Activated CD8-positive, alpha-beta memory T cell treated with anti-CD3 and anti-CD28 coated beads for 4 hours (primary cell): ENCODE results near the gene LSM3.

Experiments used
- DNase-seq, 2 donors: peaks; one replicate each; pipeline ENCODE4 v3.0.0-alpha.2; 2020; ENCODE audit warnings: low read depth in 2 of 2

LSM3 gene

GRCh38 chr3:14200841-14201240 lies 22.2 kb downstream of the LSM3 start:
- no peak for DNase-seq

GRCh38 chr3:14201940-14202684 lies 23.5 kb downstream of the LSM3 start:
- DNase-seq = no peak

- no peak for DNase-seq
These were observed 24.4 kb downstream of the LSM3 start for GRCh38 chr3:14202874-14203520.

DNA sequence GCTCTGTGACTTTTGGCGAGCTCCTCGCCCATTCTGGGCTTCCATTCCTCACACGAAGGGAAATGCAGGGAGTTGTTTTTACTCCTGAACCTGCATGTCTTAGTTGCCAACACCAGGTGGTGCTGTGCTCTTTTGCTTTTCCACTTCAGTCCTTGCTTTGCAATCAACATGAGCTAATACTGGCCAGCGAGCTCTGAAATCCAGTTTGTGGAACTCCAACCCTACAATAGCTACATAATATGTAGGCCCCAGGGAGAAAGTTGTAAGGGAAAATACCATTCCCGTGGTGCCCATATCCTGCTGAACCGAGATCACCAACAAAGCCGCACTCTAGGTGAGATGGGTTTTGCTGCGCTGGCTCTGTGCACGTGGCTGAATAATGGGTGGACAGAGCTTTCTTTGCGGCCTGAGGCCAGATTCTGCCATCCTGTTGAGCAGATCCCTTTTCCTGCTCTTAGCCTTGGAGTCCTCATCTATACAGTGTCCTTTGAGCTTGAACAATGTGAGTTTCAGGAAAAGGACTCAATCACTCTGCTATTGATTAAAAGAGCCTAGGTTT lies 25.0 kb downstream of the LSM3 start:
- peak in 1 of 2 donors; percentile 7 for DNase-seq

- no peak for DNase-seq
These were observed 26.1 kb downstream of the LSM3 start for GRCh38 chr3:14204515-14205284.

DNA sequence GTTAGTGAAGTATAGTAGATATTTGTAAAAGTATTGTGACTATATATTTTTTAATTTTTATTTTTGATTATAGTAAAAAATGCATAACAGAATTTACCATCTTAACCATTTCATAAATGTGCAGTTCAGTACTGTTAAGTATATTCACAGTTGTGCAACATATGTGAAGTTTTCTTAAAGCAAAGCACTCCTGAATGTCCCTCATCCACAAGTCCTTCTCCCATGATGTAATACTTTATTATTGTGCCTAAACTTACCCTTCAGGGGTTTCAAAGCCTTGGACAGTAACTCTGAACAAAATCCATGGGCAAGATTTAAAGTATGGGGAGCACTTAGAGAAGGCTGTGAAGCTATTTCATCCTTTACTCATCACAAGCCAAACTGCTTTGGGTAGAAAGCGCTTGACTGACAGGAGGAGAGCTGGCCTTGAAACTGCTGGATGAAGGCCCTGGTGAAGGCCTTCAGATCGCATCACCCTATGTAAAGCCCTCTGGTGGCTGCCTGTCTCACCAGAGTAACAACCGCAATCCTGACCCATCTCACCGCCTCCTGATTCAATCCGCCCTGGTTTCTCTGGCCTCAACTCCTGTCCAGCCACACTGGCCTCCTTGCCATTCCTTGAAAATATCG lies 28.0 kb downstream of the LSM3 start:
- DNase-seq = no peak

DNA sequence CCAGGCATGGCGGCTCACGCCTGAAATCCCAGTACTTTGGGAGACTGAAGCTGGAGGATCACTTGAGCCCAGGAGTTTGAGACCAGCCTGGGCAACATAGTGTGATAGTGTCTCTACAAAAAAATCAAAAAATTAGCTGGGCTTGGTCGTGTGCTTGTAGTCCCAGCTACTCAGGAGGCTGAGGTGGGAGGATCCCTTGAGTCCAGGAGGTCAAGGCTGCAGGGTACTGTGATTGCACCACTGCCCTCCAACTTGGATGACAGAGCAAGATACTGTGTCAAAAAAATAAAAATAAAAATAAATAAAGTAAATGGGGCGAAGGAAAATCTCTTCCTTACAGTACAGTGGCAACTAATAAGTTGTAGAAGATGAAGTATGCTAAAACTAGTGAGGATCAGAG lies 29.6 kb downstream of the LSM3 start:
- DNase-seq = no peak

DNA sequence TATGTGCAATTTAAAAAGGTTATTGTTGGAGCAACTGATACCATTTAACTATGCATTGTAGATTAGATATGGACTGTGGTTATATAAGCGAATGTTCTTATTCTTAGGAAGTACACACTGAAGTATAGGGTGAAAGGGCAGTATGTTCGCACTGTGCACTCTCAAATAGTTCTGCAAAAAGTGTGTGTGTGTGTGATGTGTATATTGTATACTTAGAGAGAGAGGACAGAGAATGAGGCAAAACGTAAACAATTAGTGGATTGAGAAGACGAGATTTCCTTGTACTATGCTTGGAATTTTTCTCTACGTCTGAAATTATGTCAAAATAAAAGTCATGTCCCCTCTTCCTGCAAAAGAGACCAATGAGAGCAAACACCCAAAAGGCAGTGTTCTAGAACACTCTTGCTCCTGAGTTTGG lies 30.4 kb downstream of the LSM3 start:
- DNase-seq = no peak

- DNase-seq = no peak
These were observed 31.1 kb downstream of the LSM3 start for GRCh38 chr3:14209581-14210289.

- no peak for DNase-seq
These were observed 31.7 kb downstream of the LSM3 start for GRCh38 chr3:14210290-14210688.

DNA sequence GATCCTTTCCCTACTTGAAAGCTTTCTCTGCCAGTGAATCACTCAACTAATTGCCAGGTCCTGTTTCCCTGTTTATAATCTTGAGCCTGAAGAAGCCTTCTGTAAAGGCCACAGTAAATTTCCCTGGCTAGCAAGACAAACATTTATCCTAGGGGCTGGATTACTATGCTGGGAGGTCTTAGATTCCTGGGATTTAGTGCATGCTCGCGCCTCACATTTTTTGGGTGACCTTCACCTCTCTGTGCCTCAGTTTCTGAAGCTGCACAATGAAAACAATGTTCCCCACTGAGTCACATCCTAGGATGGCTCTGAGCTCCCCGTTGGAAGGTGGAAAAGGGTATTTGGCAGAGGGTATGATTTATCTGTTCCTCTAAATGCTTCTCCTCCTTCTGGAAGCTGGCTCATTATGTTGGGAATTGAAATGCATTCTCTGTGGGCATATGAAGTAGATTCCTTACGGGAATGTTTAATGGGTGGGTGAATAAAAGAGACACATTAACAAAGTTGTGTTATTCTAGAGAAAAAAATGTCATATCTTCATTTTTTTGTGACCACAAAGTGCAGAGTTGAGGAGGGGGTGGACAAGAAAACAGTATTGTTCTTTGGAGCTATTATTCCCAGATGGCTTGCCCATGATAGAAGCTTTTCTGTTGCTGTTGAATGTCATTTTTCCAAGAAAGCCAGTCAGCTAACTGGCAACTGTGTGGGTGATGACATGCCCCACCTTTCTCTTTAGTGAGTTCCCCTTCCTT lies 32.4 kb downstream of the LSM3 start:
- DNase-seq = no peak

DNA sequence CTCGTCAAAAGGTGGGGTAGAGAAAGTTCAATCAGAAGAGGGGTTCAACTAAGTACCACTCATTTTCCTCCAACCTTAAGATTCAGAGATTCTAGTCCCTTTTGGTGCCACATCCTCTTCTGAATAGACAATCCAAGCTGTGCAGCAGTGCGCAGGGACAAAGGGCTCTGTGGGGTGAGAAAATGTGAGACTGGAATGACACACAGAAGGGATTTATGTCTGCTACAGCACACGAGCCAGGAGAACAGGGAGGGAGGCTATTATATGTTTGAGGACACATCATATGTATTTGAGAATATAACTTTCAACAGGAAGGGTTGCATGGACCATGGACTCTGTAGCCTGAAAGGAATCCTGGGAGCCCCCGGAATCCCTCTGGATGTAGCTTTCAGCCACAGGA lies 33.0 kb downstream of the LSM3 start:
- no peak for DNase-seq

DNA sequence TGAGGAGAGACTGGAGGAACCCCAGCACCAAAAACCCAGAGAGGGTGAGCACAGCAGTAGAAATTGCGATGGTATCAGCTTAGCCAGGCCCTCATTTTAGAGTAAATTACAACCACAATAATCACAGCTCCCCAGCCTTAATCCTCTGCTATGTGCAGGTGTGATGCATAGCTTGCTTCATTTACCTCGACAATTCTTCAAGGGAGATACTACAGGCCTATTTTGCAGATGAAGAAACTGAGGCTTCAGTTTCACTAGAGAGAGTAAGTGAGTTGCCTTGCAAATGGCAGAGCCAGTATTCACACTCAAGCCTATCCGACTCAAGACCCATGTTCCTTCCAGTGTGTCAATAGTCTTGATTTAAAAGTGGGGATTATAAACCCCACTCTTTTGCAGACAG lies 33.4 kb downstream of the LSM3 start:
- no peak for DNase-seq

GRCh38 chr3:14213066-14213774 lies 34.6 kb downstream of the LSM3 start:
- DNase-seq = no peak

DNA sequence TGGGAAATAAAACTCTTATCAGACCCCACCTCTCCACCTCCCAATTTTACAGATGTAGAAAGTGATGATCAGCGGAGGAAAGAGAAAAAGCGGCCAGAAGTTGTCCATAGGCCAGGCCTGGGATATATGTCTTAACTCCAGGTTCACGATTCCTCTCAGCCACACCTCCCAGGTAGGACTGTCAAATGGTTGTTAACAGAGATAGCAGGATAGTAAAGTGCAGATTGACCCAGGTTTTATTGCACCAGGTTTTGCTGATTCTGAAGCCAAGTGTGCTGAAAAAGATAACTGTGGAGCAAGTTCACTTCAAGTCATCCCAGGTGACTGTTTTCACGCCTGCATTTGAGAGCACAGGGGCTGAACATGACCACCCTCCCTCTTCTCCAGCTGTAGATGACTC lies 36.1 kb downstream of the LSM3 start:
- DNase-seq = no peak

GRCh38 chr3:14216257-14217048 lies 37.8 kb downstream of the LSM3 start:
- DNase-seq = peak in 1 of 2 donors; percentile 5

DNA sequence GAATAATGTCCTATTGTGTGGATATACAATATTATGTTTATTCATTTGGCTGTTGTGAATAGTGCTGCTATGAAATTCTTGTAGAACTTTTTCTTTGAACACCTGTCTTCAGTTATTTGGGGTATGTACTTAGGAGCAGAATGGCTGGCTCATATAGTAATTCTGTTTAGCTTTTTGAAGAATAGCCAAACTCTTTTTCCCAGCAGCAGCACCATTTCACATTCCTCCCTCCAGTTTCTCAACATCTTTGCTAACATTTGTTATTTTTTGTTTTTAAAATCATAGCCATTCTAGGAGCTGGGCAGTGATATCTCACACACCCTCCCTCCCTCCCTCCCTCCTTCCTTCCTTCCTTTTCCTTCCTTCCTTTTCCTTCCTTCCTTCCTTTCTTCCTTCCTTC lies 39.7 kb downstream of the LSM3 start:
- DNase-seq = no peak

GRCh38 chr3:14220933-14221332 lies 42.3 kb downstream of the LSM3 start:
- DNase-seq = no peak

GRCh38 chr3:14221902-14222301 lies 43.3 kb downstream of the LSM3 start:
- DNase-seq = no peak
